Brain microvascular endothelial cell (primary cell): ENCODE measurements around the gene CCDC188.

ENCODE experiments used
- DNase-seq: peaks from one replicate; pipeline ENCODE4 v3.0.0-alpha.2; 2020
- H3K27ac ChIP-seq: fragments of 250-450 bp; sonication (Bioruptor Pico); 2 replicates; pipeline ENCODE4 v1.5.1; 2020; ENCODE audit warnings: mild to moderate bottlenecking, moderate library complexity
- H3K27me3 ChIP-seq: fragments of 250-450 bp; sonication (Bioruptor Pico); replicated peaks from 2 replicates; pipeline ENCODE4 v1.5.1; 2020; ENCODE audit warnings: mild to moderate bottlenecking
- H3K36me3 ChIP-seq: fragments of 250-450 bp; sonication (Bioruptor Pico); replicated peaks from 2 replicates; pipeline ENCODE4 v1.5.1; 2020; ENCODE audit warnings: mild to moderate bottlenecking
- H3K4me3 ChIP-seq: 2 replicates; pipeline ENCODE4 v1.5.1; 2011; ENCODE audit warnings: low read depth, mild to moderate bottlenecking, control low read depth, low read length, moderate library complexity
- in situ Hi-C: cut with HindIII; loops from 2 replicates; pipeline ENCODE4 v1.10.0; 2017; ENCODE audit warnings: low sequenced_read_pairs, low pct_ligation_motif_present
- TF ChIP-seq, protein P1 (sequence below): IDR thresholded peaks from 2 replicates; pipeline ENCODE4 v1.5.1; 2011; ENCODE audit warnings: low read depth, mild to moderate bottlenecking, moderate library complexity, low read length, control low read depth, inconsistent platforms; ENCODE audit errors: missing control alignments

Gene CCDC188

DNA sequence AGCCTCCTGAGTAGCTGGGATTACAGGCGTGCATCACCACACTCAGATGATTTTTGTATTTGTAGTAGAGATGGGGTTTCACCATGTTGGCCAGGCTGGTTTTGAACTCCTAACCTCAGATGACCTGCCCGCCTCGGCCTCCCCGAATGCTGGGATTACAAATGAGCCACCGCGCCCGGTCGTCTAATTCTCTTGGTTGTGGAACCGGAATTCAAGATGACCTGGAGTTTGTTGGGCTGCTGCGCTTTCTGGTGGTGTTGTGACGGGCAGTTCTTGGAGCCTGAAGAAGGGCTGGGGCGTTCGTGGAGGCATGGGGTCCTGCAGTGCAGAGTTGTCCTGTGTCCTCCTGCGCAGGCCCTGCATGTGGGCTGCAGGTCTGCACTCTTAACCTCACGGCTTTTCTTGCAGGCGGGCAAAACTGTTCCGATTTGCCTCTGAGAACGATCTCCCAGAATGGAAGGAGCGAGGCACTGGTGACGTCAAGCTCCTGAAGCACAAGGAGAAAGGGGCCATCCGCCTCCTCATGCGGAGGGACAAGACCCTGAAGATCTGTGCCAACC lies 28.9 kb downstream of the CCDC188 start:
- no peak overlapping the region for H3K27ac ChIP-seq
- in situ Hi-C loops: no loop called here
- no peak for DNase-seq
- H3K4me3 ChIP-seq: no peak overlapping the region
- TF ChIP-seq, protein P1, sequence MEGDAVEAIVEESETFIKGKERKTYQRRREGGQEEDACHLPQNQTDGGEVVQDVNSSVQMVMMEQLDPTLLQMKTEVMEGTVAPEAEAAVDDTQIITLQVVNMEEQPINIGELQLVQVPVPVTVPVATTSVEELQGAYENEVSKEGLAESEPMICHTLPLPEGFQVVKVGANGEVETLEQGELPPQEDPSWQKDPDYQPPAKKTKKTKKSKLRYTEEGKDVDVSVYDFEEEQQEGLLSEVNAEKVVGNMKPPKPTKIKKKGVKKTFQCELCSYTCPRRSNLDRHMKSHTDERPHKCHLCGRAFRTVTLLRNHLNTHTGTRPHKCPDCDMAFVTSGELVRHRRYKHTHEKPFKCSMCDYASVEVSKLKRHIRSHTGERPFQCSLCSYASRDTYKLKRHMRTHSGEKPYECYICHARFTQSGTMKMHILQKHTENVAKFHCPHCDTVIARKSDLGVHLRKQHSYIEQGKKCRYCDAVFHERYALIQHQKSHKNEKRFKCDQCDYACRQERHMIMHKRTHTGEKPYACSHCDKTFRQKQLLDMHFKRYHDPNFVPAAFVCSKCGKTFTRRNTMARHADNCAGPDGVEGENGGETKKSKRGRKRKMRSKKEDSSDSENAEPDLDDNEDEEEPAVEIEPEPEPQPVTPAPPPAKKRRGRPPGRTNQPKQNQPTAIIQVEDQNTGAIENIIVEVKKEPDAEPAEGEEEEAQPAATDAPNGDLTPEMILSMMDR: no peak
- no peaks in the 10 kb centered on the region for H3K27me3 ChIP-seq
- peaks cover 61% of the 10 kb centered on the region for H3K36me3 ChIP-seq

DNA sequence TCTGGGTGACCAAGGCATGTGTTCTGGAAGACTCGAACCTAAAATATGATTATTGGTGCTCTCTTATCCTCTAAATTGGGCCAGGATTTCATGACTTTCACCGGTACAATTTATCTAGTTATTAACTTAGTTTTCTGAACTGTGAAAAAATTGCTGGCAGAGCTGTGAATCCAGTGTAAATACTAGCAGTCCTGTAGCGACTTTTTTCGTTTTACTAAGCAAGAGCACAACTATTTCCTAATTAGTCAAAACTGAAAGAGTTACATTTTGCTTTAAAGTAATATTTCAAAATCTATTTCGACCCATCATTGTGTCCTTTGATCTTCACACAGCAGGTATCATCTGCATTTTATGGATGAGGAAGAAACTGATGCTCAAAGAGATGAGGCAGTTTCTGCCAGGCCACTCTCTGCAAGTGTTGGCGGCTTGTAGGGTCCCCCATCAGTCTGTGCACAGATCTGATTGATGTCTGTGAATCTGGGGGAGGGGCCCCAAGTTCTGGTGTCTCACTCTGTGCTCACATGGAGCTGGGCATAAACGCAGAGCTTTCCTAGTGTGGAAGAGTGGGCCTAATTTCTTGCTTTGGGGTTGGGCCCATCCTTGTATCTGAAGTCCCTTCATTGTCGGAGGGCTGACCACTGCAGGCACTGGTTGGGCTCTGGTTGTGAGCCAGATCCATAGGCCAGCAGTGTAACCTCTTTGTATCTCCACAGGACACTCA lies 32.4 kb downstream of the CCDC188 start:
- H3K36me3 ChIP-seq: peaks cover 54% of the 10 kb centered on the region
- H3K4me3 ChIP-seq: peak overlapping the region; percentile 82
- H3K27ac ChIP-seq: peak overlapping the region; percentile 57

DNA sequence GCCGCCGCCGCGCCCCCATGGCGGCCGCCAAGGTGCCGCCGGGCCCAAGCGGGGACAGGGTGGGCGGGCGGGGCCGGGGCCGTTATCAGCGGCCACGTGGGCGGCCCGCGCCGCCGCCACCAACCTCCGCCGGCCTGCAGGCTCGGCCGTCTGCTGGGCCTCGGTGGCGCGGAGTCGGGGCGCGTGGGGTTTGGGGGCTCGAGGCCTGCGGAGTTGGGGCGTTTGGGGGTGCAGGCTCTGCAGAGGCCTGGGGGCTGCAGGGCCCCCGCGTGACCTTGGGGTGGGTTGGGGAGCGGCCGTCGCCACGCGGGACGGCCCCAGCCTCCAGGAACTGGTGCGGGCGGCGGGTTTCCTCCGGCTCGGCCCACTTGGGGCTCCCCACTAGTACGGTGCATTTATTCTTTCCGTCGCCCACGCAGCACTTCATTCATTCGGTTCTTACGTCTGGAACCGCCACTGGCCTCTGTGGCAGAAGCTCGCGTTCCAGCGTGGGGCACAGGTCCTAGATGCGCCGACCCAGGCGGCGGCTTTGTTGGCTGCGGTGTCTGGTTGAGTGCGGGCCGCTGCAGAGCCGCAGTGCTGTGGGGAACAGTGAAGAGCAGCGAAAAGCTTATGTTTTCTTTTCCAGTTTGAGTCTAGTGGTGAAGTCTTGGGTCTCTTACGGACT lies 33.1 kb downstream of the CCDC188 start:
- Histone ChIP-seq H3K27me3 (no peaks in the 10 kb centered on the region), H3K4me3 (peak overlapping the region; percentile 82), H3K36me3 (peaks cover 59% of the 10 kb centered on the region), H3K27ac (peak overlapping the region; percentile 57)
- peak; percentile 6 for DNase-seq
- in situ Hi-C loops: no loop called here
- TF ChIP-seq, protein P1: no peak

More for the DNA sequence above, 32.4 kb downstream of the CCDC188 start:
- no peak for DNase-seq
- TF ChIP-seq, protein P1: no peak
- H3K27me3 ChIP-seq: no peaks in the 10 kb centered on the region
- in situ Hi-C loops: no loop called here

DNA sequence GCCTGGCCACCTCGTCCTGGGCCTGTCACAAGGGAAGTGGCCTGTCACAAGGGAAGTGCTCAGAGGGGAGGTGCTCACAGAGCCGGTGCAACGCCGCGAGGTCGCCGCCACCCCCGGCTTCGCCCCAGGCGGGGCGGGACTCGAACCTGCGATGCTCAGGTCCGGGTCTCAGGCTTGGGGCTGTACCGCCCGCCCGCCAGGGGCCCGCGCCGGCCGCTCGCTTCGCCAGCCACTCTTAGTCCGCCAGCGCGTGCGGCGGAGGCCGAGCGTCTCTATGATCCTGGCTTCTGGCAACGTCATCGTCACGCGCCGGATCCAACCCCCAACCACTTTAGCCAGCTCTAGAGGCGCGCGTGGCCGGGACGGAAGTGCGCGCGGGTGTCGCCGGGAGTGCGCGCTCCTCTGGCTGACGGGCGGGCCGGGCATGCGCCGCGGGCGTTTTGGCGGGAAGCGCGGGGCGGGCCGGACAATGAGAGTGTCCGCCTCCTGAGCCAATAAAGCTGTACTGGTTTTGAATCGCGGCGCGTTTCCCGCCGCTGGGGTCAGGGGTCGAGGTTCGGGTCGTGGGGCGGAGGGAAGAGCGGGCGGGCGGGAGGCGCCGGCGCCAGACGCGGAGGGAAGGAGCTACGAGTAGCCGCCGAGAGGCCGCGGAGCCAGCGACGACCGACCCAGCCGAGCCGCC lies 33.8 kb downstream of the CCDC188 start, which contains the start of gene TRMT2A:
Gene TRMT2A (minus strand): TSS at position 276 of the 682 bp plus-strand sequence. CDS start 320 bp downstream, outside the sequence.
- no peaks in the 10 kb centered on the region for H3K27me3 ChIP-seq
- peaks cover 61% of the 10 kb centered on the region for H3K36me3 ChIP-seq
- in situ Hi-C loops: no loop called here
- H3K27ac ChIP-seq: peak within 1 kb of the TSS; percentile 83
- peak within 1 kb of the TSS; percentile 92 for H3K4me3 ChIP-seq
- TF ChIP-seq, protein P1: no peak
- peak; percentile 97 for DNase-seq

DNA sequence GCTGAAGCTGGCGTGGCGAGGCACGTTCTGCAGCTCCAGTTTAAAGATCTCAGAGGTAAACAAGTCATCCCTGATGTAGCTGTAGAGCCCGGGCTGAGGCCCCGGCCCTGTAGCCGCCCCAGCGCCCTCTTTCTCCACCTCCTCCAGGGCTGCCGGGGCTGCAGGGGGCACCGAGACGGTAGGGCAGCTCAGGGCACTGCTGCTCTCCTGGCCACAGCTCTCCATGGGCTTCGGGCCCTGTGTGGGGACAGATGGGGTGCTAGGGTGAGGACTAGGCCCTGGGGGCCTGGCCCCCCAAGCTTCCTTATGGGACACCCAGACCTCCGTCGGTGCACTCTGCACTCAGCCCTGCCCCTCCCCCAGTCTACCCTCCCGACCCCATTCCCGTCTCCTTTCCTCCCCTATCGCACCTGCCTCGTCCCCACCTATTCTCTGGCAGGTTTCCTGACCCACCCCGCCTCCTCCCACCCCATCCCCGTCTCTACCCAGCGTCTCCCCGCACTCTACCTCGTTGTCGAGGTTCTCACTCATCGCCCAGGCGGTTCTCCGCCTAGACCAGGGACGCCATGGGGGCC lies 34.4 kb downstream of the CCDC188 start:
- TF ChIP-seq, protein P1: no peak
- Histone ChIP-seq H3K36me3 (peaks cover 64% of the 10 kb centered on the region), H3K4me3 (peak overlapping the region; percentile 92), H3K27me3 (no peaks in the 10 kb centered on the region), H3K27ac (peak overlapping the region; percentile 83)
- in situ Hi-C loops: no loop called here
- DNase-seq: no peak
